Ascending aorta (tissue), 2 donors: Measurements from ENCODE around the gene NKRF. TPM values are rescaled to one million over a fixed set of nuclear protein-coding genes. Genes with fewer than 3 reads are reported as not detected.

ENCODE experiments used
- DNase-seq, 2 donors: peaks; one replicate each; pipeline ENCODE4 v3.0.0-alpha.2; 2019; ENCODE audit warnings: low spot score in 2 of 2
- H3K27ac ChIP-seq, 2 donors: fragments of 200-600 bp; sonication (generic); one replicate each; pipeline ENCODE4 v1.5.1; 2016 to 2017; ENCODE audit warnings: mild to moderate bottlenecking in 1 of 2
- H3K27me3 ChIP-seq: fragments of 200-600 bp; sonication (generic); one replicate; pipeline ENCODE4 v1.5.1; 2017
- H3K36me3 ChIP-seq, 2 donors: fragments of 200-600 bp; sonication (generic); one replicate each; pipeline ENCODE4 v1.5.1; 2016
- H3K4me1 ChIP-seq, 2 donors: fragments of 200-600 bp; sonication (generic); one replicate each; pipeline ENCODE4 v1.5.1; 2016 to 2017; ENCODE audit warnings: mild to moderate bottlenecking in 1 of 2
- H3K4me3 ChIP-seq, 2 donors: fragments of 200-600 bp; sonication (generic); one replicate each; pipeline ENCODE4 v1.5.1; 2016 to 2017; ENCODE audit warnings: mild to moderate bottlenecking in 1 of 2
- H3K9me3 ChIP-seq, 2 donors: fragments of 200-600 bp; sonication (generic); one replicate each; pipeline ENCODE4 v1.5.1; 2016
- intact Hi-C: fragments of 100-400 bp; cut with DNase I; formaldehyde crosslinking; loops from one replicate; pipeline ENCODE4 v1.15.1; 2023
- total RNA-seq: library from RNA; depleted of rRNA; stranded (reverse); fragments of >200 nt; gene quantifications from one replicate; pipeline ENCODE4 v1.1.0, GENCODE V29; 2016
- TF ChIP-seq, protein P1 (sequence below), 3 experiments: fragments of 200-600 bp in 2 of 3; fragments of 450-650 bp in 1 of 3; sonication (generic) in 2 of 3; IDR thresholded peaks; one replicate each; pipeline ENCODE4 v1.5.1; 2016 to 2019; ENCODE audit warnings: antibody characterized with exemption in 3 of 3, mild to moderate bottlenecking in 1 of 3, moderate library complexity in 1 of 3

NKRF gene
- total RNA-seq, 1 donor from 2014 or later: 2.8 TPM

DNA sequence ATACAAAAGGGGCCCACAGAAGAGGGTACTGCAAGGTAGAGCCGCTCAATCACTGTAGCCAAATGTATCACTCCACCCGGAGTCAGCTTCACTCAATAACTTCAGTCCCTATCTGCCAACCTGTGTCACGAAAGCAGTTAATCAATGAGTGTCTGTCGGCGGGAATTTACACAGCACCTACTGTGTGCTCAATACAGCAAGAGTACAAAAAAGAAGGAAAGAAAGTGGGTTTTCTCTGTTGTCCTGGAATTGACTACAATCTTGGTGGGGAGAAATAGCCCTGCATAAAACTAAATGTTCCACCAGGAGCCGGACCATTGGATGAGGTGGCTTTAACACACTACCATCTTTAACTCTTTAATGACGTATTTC lies 780 bp upstream of the NKRF start:
- no peak for DNase-seq
- Histone ChIP-seq H3K27ac (peak overlapping the region; percentile 69 to 79), H3K4me1 (no peaks in the 10 kb centered on the region), H3K36me3 (no peaks in the 10 kb centered on the region), H3K9me3 (no peaks in the 10 kb centered on the region), H3K27me3 (no peaks in the 10 kb centered on the region), H3K4me3 (peak overlapping the region; percentile 63 to 77)
- intact Hi-C loops: loop anchor here (5.0 to 10.0 kb wide), 3 partner anchors 185 to 370 kb away; partner anchors contain the start of genes PGRMC1, RPL39 and UPF3B
- TF ChIP-seq, protein P1, sequence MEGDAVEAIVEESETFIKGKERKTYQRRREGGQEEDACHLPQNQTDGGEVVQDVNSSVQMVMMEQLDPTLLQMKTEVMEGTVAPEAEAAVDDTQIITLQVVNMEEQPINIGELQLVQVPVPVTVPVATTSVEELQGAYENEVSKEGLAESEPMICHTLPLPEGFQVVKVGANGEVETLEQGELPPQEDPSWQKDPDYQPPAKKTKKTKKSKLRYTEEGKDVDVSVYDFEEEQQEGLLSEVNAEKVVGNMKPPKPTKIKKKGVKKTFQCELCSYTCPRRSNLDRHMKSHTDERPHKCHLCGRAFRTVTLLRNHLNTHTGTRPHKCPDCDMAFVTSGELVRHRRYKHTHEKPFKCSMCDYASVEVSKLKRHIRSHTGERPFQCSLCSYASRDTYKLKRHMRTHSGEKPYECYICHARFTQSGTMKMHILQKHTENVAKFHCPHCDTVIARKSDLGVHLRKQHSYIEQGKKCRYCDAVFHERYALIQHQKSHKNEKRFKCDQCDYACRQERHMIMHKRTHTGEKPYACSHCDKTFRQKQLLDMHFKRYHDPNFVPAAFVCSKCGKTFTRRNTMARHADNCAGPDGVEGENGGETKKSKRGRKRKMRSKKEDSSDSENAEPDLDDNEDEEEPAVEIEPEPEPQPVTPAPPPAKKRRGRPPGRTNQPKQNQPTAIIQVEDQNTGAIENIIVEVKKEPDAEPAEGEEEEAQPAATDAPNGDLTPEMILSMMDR (IDR thresholded peaks at IDR 0.05): no peak

DNA sequence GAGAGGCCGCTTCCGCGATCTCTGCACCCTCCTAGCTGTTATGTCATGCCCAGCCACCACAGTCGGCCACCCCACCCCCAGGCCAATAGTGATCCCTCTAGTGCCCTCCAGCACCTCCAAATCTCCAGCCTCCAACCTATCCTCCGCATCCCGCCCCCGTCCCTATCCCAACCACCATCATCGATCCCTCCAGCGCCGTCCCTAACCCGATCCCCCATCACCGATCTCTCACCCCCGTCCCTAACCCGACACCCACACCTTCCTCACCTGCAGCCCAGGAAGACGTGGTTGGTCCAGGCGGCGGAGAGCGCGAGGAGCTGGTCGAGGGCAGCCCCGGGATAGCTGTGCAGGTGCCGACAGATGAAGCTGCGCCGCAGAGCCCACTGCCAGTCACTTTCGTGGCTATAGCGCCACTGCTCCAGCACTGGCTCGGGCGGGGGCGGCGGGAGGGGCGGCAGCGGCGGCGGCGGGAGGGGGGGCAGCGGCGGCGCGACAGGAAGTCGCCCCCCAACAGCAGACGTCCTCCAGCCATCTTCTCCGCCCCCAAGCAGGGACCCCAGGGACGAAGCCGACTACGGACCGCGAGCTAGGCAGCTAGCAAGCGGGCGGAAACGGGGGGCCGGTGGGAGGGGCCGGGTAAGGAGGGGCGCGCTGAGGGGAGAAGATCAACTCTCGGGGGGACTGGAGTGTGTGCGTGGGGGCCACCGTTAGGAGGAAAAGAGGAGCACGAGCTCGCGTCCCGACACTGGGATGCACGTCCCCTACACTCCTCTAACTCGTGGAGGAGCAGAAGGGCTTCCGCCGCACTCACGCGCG lies 552 bp downstream of the NKRF start:
- Histone ChIP-seq H3K9me3 (no peaks in the 10 kb centered on the region), H3K4me1 (no peaks in the 10 kb centered on the region), H3K27me3 (no peaks in the 10 kb centered on the region), H3K4me3 (peak overlapping the region; percentile 63 to 77), H3K27ac (peak overlapping the region; percentile 69 to 79), H3K36me3 (no peaks in the 10 kb centered on the region)
- intact Hi-C loops: loop anchor here (2.0 to 10.0 kb wide), 5 partner anchors 31 to 368 kb away; partner anchors contain the start of genes PGRMC1, RPL39, SLC25A5 and UBE2A
- TF ChIP-seq, protein P1 (IDR thresholded peaks at IDR 0.05): no peak
- peak in 1 of 2 donors; percentile 66 for DNase-seq

DNA sequence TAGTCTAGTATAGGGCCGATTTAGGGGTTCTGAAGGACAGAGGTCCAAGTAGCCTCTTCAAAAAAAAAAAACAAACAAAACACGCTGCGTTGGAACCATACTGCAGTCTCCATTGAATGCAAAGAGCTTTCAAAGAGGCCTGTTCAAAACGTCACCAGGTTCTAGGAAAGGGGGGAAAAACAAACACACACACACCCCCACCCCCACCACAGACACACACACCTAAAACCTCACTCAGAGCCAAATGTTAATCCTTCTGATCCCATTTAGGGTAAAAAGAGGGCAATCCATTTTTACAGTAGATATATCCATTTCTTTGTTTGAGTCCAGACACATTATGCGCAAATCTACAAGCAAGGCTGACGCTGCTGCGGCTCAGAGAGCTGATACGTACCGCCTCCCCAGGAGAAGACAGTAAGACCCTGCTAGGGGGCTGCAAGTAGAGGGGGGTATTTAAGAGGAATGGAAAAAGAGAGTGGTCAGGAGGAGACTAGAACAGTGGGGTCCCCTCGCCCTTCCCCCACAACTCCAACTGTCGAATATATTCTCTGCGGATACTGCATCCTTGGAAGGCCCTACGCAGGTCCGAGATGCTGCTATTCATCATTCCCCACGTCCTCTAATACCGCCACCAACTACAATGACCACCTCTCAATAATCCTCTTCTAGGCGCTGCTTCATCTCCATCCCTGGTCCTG lies 1.3 kb downstream of the NKRF start:
- TF ChIP-seq, protein P1 (IDR thresholded peaks at IDR 0.05): no peak
- DNase-seq: no peak
- Histone ChIP-seq H3K4me1 (no peaks in the 10 kb centered on the region), H3K27ac (peak overlapping the region; percentile 69 to 79), H3K4me3 (peak overlapping the region; percentile 63 to 77), H3K36me3 (no peaks in the 10 kb centered on the region), H3K9me3 (no peaks in the 10 kb centered on the region), H3K27me3 (no peaks in the 10 kb centered on the region)
- intact Hi-C loops: loop anchor here (2.0 to 10.0 kb wide), 5 partner anchors 30 to 368 kb away; partner anchors contain the start of genes PGRMC1, RPL39, SLC25A5 and UBE2A

DNA sequence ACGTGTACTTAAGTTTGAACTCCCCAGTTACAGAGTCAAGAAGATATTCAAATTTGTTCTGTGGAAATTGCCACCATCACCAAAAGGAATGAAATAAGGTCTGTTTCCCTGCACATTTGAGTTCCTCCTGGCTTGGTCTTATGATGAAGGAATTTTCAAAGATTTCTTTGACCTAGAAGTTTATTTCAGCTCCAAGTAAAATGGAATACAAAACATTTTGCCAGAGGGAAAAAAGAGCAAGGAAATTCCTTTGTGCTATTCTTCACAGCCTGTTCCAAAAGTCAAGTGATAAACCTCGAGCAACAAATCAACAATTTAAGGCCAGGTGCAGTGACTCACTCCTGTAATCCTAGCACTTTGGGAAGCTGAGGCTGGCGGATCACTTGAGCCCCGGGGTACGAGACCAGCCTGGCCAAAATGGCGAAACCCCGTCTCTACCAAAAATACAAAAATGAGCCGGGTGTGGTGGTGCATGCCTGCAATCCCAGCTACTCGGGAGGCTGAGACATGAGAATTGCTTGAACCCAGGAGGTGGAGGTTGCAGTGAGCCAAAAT lies 3.4 kb downstream of the NKRF start:
- no peak for DNase-seq
- TF ChIP-seq, protein P1 (IDR thresholded peaks at IDR 0.05): no peak
- H3K9me3 ChIP-seq: no peaks in the 10 kb centered on the region
- H3K27ac ChIP-seq: no peak overlapping the region
- H3K36me3 ChIP-seq: no peaks in the 10 kb centered on the region
- H3K4me1 ChIP-seq: no peaks in the 10 kb centered on the region
- intact Hi-C loops: loop anchor here (10.0 kb wide), 1 partner anchor 252 kb away; the partner anchor contains the start of gene UPF3B
- H3K4me3 ChIP-seq: no peak overlapping the region
- H3K27me3 ChIP-seq: no peaks in the 10 kb centered on the region

DNA sequence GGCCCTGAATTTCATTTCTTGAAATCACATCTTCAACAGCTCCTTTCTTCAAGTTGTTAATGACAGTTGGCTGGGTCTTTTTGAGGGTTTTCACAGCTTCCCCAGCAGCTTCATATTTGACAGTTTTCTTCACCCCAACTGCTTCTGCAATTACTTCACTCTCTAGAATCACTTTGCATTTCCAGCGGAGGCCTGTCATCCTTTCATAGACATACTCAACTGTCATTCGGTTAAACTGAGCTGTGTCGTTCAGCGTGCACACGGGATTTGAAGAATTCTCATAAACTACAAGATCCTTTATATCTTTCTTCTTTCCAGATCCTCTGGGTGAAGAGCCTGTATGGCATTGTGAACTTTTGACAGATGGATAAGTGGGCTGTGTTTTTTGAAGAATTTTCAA lies 16.4 kb downstream of the NKRF start:
- H3K27ac ChIP-seq: no peak overlapping the region
- intact Hi-C loops: no loop called here
- TF ChIP-seq, protein P1 (IDR thresholded peaks at IDR 0.05): no peak

More for the DNA sequence above, 16.4 kb downstream of the NKRF start:
- Histone ChIP-seq H3K4me3 (no peak overlapping the region), H3K36me3 (peaks cover 2 to 8% of the 10 kb centered on the region in 2 donors), H3K9me3 (no peaks in the 10 kb centered on the region), H3K27me3 (no peaks in the 10 kb centered on the region), H3K4me1 (no peaks in the 10 kb centered on the region)
- DNase-seq: no peak
